ENCODE data around the gene SPRN.
"Not testable (repeated sequence)": the region's sequence is repeated elsewhere in the genome, so short reads cannot be mapped to it uniquely, and the experiment has no call there.

Gene SPRN, protein sequence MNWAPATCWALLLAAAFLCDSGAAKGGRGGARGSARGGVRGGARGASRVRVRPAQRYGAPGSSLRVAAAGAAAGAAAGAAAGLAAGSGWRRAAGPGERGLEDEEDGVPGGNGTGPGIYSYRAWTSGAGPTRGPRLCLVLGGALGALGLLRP

DNA sequence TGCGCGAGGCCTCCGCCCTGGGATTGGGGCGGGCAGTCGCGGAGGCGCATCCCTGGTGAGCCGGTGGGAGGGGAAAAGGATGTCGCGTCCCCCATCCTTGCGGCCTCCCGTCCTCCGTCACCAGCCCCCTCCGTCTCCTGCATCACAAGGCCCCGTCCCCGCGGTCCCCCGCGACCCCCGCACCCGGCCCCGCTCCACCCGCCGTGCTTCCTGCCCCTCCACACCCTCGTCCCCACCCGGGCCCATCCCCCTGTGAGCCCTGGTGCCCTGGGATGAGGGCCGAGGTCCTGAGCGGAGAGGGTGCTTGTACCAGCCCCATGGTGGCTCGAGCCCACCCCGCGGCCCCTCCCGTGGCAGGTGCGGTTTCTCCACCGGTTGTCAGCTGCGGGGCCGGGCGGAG is at the start of gene SPRN:
TSS of gene SPRN (minus strand) at position 25 of the 400 bp plus-strand sequence. CDS start 944 bp downstream, outside the sequence.
- not testable (repeated sequence) for DNase-seq

DNA sequence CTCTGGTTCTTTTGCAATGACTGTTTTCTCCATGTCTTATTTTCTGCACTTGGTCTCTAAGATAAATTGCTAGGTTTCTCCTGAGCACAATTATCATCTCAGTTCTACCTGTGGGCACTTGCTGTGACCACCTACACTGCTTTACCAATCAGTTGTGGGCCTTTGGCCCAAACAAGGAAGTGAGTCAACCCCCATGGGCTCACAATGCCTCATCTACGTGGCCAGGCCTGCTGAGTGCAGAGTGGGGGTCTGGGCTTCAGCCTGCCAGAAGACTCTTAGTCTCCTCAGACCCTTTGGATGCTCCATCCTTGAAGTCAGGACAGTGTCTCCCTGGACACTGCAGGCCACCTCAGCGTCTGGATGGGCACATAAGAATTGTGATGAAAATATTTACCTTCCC is 49.6 kb upstream of the SPRN start:
- DNase-seq: no peak

DNA sequence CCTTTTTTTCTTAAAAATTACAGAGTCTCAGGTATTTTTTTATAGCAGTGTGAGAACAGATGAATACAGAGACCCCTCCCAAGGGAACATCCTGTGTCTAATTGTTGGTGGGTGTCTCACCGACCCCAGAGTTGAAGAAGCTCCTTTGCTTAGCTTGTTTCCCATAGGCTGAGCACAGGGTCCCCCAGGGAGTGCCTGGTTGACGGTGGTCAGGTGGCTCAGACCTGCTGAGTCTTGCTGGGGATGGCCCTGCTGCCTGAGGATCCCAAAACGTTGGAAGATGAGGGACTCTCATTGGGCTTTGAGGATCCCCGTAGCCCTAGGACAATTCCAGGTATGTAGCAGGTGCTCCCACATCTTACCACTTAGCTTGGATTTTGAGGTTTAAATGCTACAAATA is 48.8 kb upstream of the SPRN start:
- DNase-seq: no peak

DNA sequence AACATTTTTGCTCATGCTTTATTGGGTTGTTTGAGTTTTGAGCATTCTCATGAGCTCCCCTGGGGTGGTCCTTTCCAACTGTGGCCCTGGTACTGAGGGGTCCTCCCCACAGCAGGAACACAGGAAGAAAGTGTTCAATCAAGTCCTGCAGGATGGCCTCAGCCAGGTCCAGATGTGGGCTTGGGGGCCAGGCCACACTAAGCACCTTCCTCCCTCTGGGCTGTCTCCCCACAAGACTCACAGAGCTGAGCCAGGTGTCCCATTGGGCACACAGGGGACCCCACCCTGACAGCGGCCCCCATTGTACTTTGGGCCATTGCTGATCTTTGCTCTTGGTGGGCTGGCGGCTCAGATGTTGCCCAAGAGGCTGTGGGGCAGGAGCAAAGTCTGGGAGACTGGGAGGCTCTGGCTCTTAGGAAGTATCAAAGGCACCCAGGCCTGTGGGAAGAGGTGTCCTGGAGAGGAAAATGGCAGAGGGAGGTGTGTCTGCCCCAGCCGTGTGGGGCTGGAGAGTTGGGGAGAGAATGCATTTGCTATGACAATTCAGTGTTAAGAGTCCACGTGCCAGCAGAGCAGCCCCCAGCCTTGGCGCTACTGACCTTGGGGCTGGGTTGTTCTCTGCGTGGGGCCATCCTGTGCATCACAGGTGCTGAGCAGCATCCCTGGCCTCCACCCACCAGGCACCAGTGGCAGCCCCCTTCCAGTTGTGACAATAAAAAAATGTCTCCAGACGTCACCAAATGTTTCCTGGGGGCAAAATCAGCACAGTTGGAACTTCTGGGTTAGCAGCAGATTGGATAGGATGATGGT is 47.1 kb upstream of the SPRN start:
- no peak for DNase-seq

DNA sequence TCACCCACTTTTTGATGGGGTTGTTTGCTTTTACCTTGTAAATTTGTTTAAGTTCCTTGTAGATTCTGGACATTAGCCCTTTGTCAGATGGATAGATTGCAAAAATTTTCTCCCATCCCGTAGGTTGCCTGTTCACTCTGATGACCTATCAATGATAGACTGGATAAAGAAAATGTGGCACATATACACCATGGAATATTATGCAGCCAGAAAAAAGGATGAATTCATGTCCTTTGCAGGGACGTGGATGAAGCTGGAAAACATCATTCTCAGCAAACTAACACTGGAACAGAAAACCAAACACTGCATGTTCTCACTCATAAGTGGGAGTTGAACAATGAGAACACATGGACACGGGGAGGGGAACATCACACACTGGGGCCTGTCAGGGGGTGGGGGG is 44.8 kb upstream of the SPRN start:
- not testable (repeated sequence) for DNase-seq

DNA sequence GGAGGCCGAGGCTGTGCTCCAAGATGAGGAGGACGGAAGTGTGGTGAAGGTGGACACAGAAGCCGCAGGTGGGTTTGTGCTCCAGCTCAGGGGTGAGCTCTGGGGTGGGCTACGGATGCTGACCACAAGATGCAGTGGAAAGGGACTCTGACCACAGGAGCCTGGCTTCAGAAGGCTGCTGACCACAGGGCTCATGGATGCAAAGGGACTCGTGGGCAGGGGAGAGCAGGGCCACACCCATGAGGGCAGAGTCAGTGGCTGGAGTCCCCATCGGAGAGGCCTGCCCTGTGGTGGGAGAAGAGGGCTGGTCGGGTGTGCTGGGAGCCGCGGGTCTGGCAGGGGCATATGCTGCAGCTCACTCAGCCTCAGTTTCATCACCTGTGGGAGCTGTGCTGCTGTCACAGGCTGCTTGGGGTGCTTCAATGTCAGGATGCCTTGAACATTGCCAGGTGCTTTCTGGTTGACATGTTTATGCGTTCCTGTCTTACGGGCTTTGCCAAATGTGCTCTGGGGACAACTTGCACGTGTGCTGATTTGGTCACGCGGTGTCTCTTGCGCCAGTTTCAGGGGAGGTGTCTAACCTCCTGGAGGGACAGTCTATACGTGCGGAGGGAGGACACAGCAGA is 43.0 kb upstream of the SPRN start:
- DNase-seq: no peak

DNA sequence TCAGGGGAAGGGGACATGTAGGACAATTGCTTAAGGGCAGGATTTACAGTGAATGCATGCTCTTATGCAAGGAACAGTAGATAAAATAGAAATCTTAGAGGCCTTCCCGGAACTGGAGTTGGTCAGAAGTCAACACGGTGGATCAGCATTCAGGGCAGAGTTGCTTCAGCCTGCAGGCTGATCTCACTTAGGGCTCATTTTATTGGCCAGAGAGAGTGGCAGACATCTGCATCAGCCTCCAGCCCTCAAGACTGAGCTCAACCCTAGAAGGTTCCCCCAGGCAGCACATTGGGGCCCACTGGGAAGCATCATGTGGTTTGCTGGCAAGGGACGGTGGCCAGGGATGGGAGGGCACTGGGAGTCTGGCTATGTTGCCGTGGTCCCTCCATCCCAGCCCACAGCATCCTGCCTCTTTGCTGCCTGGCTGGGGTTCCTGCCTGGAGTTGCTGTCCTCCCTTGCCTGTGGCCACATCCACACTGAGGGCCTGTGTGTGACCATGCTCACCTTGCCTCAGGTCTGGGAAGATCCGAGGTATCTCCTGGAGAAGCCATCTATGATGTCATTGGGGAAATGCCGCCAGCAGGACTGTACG is 42.4 kb upstream of the SPRN start:
- no peak for DNase-seq

DNA sequence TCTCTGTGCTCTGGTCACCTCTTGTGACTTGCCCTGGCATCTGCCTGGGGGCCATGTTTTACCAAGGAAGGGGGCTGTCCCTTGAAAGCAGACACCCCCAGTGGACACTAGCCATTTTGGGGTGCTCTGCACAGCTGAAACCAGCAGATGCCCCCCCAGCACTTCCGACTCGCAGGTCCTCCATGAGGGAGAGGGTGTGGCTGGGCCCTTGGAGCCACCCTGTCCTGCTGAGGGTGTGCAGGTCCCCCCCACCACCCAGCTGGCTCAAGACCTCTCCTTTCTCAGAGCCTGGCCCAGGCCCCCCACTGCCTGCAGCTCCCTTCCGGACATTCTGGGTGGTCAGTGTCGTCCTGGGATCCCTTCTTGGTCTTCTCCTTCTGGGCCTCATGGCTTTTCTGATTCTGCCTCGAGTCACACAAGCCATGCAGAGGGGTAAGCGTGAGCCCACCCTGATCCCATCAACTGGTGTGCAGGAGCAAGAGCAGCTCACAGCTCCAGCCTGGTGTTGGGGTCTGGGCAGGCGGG is 41.6 kb upstream of the SPRN start:
- no peak for DNase-seq

DNA sequence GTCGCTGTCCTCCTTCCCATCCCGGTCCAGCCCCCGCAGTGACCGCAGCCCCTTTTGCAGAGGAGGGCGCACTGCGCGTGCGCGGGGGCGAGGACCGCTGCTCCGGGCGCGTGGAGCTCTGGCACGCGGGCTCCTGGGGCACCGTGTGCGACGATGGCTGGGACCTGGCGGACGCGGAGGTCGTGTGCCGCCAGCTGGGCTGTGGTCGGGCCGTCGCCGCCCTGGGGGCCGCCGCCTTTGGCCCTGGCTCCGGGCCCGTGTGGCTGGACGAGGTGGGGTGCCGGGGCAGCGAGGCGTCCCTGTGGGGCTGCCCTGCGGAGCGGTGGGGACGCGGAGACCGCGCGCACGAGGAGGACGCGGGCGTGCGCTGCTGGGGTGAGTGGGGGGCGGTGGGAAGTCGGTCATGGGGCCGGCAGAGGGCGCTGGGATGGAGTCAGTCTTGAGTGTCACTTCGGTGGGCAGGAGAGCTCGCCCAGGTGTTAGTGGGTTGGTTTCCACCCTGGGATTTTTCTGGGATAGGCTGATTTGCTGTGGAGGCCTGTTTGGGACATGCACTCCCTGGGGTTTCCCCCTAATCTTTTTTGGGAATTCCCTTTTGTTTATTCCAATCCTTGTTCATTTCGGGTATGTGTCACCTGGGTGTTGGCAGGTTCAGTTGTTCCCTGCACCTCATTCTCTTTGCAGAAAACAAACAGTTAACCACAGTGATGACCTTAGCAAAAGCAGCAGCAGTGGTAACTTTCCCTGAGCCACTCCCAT is 40.9 kb upstream of the SPRN start:
- DNase-seq: no peak

DNA sequence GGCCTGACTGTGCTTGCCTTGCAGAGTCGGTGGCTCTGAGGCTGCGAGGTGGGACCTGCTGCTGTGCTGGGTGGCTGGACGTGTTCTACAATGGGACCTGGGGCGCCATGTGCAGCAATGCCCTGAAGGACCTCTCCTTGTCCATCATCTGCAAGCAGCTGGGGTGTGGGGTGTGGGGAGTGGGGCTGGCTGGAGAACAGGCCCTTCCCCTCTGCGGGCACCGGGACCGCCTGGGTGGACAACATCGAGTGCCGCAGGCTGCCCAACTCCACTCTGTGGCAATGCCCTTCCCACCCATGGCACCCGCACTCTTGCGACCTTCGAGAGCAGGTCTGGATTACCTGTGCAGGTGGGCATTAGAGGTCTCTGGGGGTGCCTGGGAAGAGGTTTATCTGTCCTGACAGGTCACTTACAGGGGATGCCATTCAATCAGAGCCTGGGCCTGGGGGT is 40.2 kb upstream of the SPRN start:
- DNase-seq: no peak

DNA sequence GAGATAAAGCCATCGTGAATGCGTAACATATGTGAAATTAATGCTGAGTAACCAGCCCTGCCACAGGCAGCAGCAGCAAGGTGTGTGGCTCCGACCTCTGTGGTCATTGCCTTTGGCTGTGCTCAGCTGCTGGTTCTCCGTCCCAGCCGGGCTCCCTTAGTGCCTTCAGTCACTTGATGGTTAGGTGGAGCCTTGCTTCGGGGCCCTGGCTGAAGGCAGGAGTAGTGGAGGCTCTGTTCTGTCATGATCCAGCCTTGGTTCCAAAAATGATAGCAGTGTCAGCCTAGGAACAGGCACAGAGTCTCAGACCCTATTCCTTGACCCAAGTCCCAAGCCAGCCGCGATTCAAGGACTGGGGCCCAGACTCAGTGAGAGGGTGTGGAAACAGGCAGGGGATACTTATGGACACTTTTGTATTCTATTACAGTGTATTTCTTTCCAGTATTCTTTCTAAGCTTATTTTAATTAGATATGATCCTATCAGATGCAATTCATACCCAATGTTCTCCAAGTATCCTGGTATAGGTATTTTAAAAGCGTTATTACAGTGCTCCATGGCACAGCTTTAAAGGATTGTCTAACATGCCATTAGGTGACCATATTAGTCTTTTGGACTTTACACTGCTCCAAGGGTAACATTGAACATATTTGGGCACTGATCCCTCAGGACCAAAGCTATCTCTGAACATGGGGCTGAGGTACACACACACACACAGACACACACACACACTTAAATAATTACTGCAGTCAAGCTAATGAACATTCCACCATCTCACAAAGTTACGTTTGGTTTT is 38.3 kb upstream of the SPRN start:
- DNase-seq: no peak

DNA sequence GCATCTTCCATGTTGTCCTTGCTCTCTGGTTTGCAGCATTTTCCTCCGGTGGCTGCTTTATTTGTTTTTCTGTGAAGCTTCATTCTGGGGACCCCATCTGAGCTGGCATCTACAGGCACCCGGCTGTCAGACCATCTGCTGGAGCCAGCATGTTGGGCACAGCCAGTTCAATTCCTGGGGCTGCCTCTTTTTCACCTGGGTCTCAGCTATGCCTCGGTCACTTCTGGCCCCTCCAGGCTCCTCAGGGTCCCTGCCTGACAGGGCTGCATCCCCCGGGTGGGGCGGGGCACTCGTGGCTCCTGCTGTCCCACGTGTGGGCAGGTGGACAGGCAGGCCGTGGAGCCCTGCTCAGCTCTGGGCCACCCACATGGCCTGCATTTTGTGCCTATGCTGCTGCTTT is 37.4 kb upstream of the SPRN start:
- DNase-seq: no peak

DNA sequence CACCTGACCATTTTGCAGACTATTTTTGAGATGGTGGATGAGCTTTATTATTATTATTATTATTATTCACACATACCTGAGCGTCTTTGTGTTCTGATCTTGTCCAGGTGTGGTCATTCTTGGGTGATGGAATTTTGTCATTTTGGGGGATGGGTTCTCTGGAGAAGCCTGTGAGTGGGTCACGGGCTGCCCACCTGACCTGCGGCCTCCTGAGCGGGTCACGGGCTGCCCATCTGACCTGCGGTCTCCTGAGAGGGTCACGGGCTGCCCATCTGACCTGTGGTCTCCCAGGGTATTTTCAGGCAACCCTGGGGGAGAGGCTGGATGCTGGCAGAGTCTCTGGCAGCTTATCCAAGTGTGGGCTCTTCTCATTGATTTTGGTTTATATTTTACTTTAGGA is 36.6 kb upstream of the SPRN start:
- DNase-seq: no peak

DNA sequence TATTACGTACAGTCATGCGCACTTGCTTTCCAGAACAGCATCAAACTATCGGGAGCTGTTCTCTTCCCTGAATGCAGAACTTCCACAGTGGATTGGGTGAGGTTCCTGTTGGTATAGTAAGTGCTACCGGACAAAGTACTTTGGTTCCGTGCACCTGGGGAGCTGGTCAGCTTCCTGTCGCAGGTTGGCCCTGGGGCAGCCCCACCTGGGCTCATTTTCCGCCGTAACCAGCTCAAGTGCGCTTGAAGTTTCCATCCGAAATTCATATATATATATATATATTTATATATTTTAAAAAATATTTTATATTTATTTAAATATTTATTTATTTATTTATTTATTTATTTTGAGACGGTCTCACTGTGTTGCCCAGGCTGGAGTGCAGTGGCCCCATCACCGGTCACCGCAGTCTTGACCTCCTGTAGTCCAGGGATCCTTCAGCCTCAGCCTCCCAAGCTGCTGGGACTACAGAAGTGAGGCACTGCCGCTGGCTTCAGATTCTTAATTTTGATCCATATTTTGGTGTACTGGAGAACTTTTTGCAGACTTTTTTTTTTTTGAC is 35.9 kb upstream of the SPRN start:
- DNase-seq: no peak

DNA sequence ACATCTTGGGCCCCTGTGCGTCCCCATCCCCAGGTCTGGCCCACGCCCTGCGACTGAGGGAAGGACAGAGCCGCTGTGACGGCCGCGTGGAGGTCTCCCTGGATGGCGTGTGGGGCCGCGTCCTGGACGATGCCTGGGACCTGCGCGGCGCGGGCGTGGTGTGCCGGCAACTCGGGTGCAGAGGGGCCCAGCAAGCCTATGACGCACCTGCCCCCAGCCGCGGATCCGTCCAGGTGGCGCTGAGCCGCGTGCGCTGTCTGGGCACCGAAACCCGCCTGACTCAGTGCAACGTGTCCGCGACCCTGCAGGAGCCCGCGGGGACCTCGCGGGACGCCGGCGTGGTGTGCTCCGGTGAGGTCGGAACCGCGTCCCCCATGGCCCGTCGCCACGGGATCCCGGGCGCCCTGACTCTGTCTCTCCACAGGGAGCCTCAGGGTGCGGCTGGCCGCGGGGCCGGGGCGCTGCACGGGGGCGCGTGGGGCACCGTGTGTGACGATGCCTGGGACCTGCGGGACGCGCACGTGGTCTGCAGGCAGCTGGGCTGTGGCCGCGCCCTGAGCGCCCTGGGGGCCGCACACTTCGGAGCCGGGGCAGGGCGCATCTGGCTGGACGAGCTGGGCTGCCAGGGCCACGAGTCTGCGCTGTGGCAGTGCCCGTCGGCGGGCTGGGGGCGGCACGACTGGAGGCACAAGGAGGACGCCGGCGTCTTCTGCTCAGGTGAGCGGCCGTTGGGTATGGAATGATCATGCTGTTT is 35.2 kb upstream of the SPRN start:
- DNase-seq: no peak

DNA sequence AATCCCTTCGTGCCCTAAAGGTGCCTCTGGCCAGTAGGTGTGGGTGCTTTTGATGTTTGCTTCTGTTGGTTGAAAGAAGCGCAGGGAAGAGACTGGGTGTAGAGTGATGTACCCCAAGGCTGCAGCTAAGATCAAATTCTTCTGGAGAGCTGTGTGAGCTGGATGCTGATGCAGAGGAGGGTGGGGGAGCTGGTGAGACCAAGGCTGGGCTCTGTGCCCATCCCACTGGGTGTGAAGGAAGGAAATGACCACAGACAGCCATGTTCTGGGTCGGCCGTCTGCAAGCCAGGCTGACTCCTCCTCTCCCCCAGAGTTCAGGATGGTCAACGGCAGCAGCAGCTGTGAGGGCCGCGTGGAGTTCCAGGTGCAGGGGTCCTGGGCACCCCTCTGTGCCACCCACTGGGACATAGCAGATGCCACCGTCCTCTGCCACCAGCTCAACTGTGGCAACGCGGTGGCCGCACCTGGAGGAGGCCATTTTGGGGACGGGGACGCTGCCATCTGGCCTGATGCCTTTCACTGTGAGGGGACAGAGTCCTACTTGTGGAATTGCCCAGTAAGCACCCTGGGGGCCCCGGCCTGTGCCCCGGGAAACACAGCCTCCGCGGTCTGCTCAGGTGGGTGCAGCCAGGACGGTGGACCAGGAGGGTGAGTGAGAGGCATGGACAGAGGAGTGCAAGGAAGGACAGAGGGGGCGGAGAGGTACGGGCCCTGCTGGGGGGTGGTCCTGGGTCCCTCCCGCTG is 34.5 kb upstream of the SPRN start:
- DNase-seq: no peak

DNA sequence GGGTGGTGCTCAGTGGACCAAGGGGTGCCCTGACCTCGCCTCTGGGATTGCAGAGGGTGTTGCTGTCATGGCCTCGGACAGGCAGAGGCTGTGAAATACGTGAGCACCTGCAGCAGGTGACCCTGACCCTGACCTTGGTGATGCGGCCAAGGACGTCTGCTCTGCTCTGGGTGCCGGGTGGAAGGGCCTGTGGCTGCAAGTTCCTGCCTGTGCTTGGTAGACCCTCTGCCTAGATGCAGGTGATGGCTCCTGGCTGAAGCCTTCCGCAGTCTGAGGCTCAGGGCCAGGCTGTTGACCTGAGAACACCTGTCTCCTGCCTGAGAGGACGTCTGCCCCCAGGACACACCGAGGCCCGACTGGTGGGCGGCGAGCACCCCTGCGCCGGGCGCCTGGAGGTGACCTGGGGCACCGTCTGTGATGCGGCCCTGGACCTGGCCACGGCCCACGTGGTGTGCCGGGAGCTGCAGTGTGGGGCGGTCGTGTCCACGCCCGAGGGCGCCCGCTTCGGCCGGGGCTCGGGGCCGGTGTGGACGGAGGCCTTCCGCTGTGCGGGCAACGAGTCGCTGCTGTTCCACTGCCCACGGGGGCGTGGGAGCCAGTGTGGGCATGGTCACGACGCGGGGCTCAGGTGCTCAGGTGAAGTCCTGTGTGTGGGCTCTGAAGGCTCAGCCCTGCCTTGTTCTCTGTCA is 33.7 kb upstream of the SPRN start:
- no peak for DNase-seq

DNA sequence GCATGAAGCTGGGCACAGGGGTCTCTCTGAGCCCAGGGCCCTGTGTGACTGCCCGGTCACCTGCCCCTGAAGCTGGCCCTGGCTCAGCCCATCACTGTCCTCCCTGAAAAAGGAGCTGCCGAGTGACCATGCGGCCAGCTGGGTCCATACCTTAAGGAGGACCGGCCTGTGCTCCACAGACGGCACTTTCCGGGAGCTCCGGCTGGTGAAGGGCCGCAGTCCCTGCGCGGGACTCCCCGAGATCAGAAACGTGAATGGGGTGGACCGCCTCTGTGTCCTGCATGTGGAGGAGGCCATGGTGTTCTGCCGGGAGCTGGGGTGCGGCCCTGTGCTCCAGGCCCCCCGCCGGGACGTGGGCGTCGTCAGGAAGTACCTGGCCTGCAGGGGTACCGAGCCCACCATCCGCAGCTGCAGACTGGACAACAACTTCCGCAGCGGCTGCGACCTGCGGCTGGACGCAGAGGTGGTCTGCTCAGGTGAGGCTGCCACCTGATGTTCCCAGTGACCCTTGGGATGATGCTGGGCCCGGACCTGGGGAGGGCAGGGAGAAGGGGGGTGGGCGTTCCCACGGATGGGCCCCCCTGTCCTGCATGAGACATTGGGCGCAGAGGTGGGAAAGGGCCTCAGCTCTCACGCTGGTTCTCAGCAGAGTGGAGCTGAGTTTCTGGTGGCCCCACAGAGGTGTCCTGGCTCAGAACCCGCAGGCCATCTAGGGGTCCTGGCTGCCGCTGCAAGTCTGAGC is 32.8 kb upstream of the SPRN start:
- no peak for DNase-seq
